ENCODE measurements around the gene SRP68. TPM values are rescaled to one million over a fixed set of nuclear protein-coding genes. Genes with fewer than 3 reads are reported as not detected.
A peak's percentile ranks its signal among the peaks of the same experiment; 100 is the strongest.

SRP68 gene
- total and polyA plus RNA-seq, 9 of the 15 experiments (the other 6 are each of a cell fraction or from before 2014, with no cell fraction given), result 29.4 to 92.6 (median 36.2) TPM

DNA sequence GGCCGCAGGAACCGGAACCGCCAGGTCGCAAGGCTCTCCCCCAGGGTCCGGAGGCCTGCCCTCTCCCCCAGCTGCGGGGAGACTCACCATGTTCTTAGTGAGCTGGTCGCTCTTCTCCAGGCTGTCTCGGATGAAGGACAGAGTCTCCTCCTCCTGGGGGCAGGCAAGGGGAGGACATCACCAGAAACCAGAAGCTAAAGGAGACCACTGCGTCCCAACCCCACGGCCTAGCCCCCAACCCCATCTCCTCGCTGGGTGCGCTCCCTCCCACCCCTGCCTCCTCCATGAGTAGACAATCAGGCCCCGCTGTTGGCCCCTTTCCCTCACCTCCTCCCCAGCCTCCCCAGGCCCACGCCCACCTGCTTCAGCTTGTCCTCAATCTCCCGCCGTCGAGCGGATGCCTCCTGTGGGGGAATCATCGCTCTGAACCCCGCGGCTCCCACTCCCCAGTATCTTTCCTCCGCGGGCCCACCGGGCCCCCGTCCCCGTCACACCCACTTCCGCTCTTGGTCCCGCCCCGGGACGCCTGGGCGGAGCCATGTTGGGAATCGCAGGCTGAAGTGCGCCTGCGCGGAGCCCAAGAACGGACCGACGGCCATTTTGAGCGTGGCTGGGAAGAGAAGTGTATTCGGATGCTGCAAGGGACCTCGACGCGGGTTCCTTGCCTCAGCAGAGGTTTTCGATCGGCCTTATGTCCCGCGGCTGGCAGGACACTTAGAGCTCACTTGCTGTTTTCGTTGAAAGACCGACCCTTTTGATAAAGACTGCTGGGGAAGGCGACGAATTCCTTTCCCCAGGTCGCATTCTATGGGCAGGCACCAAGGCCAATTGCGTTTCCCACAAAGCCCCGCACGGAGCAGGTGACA, 31.2 kb upstream of the SRP68 start, which contains the start of gene EXOC7 (continued):
- TF ChIP-seq JUND (IDR thresholded peaks at IDR 0.05; ENCODE audit: borderline replicate concordance, low read depth, low read length) (no peak; the same call in 1 of the 2 replicates), JUND (tag; IDR thresholded peaks at IDR 0.05; ENCODE audit: borderline replicate concordance, low read depth, low read length) (0 out of 3 replicates have a peak, but pooled peaks have one; percentile 28), ZNF79 (CRISPR knock-in tag; IDR thresholded peaks at IDR 0.05; ENCODE audit: low read depth) (no peak), ZHX1 (conservative IDR thresholded peaks at IDR 0.05; ENCODE audit: low read length) (peak; percentile 62; the same call in 1 of the 2 replicates), GABPB1 (CRISPR knock-in tag; IDR thresholded peaks at IDR 0.05) (peak; percentile 84), MLLT1 (IDR thresholded peaks at IDR 0.05) (no peak), ELF1 (tag; IDR thresholded peaks at IDR 0.05) (peak; percentile 84), ZBTB9 (CRISPR knock-in tag; IDR thresholded peaks at IDR 0.05) (no peak), ZNF780A (CRISPR knock-in tag; IDR thresholded peaks at IDR 0.05) (no peak), SREBF2 (CRISPR knock-in tag; IDR thresholded peaks at IDR 0.05) (no peak), KDM4B (IDR thresholded peaks at IDR 0.05; ENCODE audit: borderline replicate concordance in 2 of 2, low read depth in 1 of 2) (no peak; a peak in 1 of 4 replicates), SMAD1 (IDR thresholded peaks at IDR 0.05; ENCODE audit: low read depth, low read length, partially characterized antibody) (no peak), HDGF (IDR thresholded peaks at IDR 0.05) (no peak), DNMT1 (IDR thresholded peaks at IDR 0.05) (no peak), RBM17 (IDR thresholded peaks at IDR 0.05; ENCODE audit: borderline replicate concordance, low read depth, low read length) (no peak)
- TF ChIP-seq, protein P1, sequence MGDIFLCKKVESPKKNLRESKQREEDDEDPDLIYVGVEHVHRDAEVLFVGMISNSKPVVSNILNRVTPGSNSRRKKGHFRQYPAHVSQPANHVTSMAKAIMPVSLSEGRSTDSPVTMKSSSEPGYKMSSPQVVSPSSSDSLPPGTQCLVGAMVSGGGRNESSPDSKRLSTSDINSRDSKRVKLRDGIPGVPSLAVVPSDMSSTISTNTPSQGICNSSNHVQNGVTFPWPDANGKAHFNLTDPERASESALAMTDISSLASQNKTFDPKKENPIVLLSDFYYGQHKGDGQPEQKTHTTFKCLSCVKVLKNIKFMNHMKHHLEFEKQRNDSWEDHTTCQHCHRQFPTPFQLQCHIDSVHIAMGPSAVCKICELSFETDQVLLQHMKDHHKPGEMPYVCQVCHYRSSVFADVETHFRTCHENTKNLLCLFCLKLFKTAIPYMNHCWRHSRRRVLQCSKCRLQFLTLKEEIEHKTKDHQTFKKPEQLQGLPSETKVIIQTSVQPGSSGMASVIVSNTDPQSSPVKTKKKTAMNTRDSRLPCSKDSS (IDR thresholded peaks at IDR 0.05; ENCODE audit: low read depth, partially characterized antibody), result no peak
- TF ChIP-seq, protein P2, sequence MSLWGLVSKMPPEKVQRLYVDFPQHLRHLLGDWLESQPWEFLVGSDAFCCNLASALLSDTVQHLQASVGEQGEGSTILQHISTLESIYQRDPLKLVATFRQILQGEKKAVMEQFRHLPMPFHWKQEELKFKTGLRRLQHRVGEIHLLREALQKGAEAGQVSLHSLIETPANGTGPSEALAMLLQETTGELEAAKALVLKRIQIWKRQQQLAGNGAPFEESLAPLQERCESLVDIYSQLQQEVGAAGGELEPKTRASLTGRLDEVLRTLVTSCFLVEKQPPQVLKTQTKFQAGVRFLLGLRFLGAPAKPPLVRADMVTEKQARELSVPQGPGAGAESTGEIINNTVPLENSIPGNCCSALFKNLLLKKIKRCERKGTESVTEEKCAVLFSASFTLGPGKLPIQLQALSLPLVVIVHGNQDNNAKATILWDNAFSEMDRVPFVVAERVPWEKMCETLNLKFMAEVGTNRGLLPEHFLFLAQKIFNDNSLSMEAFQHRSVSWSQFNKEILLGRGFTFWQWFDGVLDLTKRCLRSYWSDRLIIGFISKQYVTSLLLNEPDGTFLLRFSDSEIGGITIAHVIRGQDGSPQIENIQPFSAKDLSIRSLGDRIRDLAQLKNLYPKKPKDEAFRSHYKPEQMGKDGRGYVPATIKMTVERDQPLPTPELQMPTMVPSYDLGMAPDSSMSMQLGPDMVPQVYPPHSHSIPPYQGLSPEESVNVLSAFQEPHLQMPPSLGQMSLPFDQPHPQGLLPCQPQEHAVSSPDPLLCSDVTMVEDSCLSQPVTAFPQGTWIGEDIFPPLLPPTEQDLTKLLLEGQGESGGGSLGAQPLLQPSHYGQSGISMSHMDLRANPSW (CRISPR knock-in tag; IDR thresholded peaks at IDR 0.05), result no peak
